GM18858 (cell line): ENCODE measurements around the gene GPR107.
A peak's percentile ranks its signal among the peaks of the same experiment; 100 is the strongest.

Source experiments
- ATAC-seq: cut with Tn5 transposase; IDR thresholded peaks from one replicate; pipeline ENCODE4 v1.9.1; 2021; ENCODE audit not compliant: unreplicated experiment

The GPR107 gene

DNA sequence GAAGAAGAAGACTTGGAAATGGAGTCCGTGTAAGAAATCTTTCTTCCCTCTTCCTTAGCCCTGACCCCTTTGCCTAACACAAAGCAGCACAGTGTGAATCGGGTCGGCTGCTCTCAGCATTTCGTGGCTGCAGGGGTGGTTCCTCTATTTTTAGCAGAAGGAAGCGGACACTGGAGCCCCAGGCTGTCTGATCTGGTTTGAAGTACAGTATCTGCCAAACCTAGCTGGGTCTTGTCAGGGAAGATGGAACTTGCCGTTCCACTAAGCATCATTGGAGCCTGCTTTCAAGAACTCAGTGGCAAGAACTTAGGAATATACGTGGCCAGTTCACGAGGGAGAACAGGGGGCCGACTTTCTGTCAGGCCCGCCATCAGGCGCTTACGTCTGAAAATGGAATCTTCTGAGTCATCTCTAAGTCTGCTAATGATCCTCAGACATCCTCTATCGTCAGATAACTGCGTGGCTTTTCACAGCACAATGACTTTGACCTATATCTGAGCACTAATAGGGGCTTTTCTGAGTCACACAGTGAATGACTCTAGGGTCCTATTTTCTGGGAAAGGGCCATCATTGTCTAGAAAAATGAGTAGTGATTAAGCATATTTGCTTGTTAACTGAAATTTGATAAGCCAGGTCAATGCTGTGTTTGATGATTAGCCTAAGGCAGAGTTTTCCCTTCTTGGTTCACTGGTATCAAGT lies 75.2 kb downstream of the GPR107 start:
- ATAC-seq = peak; percentile 59

DNA sequence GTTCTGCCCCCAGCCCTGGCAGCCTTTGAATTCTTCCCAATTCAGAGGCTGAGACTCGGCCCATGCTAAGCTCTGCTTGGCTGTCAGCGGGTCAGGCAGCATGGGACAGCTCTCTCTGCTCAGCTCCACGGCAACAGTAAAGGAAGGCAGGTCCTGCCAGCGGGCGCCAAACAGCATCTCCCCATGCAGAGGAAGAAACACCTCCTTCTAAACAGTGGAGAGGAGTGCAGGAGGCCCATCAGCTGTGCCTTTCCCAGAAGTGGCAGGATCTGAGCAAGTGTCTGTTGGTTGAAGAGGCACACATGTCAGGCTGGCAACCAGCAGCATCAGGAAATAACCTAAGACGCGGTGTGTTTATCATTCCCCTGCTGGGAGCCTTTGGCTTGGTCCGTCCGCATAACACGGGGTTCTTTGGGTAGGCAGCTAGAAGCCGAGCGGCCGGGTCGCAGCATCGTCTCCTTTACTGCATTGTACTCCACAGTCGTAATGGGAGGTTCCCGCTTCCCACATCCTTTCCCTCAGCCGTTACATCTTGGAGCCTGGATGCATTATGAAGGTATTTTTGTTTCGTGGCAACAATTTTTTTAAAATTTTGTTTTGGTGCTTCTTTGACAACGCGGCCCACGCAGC lies 75.8 kb downstream of the GPR107 start:
- ATAC-seq = no peak

DNA sequence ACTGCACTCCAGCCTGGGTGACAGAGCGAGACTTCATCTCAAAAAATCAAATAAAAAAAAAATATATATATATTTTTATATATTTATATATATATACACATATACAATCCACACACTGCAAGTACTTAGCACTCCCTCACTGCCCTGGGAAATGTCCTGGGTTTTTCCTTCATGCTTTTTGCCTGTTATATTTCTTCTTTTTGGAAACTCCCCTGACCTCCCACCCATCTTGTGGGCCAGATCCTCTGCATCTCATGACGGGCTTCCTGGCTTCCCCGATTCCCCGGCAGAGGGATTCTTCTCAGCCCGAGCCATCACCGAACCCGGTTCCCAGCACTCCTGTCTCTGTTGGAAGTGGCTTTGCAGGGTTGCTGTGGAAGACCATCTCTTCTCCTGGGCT lies 79.0 kb downstream of the GPR107 start:
- ATAC-seq = no peak

GRCh38 chr9:130137081-130137640 lies 83.5 kb downstream of the GPR107 start:
- no peak for ATAC-seq

DNA sequence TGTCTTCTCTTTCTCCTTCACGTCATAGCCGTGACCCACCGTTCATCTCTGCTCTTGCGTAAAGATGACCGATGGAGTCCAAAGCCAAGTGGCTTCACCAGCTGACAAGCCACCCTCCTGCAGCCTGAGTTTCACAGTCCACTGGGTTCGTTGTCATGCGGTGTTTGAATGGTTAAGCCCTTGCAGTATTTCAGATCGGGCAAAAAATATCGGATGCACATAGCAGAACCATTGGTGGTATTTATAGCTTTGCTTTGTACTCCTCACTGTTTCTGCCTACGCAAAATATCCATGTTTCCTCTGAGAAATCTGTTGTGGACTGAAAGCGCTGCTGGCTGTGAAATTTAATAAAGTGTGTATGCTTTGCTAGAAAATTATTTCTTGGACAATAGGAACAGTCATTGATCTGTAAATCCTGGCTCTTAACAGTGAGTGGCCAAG lies 84.0 kb downstream of the GPR107 start:
- no peak for ATAC-seq

DNA sequence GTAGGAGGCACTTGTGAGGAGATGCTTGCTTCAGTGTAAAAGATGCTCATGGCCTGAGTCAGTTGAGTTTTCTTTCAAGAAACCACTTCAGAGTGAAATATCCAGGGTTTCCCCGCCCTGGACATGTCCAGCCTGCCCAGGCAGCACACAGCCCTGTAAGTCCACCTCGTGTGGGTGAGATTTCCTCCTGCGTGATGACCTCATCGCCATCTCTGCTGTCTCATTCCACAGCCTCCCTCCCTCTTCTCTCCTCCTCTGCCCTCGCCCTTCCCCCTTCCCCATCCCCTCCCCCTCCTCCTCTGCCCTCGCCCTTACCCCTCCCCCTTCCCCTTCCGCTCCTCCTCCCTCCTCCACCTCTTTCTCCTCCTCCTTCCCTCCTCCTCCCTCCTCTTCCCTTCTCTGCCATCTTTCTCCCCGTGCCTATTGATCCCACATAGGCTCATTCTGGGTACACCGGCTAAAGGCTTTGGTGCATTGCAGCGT lies 84.5 kb downstream of the GPR107 start:
- no peak for ATAC-seq

DNA sequence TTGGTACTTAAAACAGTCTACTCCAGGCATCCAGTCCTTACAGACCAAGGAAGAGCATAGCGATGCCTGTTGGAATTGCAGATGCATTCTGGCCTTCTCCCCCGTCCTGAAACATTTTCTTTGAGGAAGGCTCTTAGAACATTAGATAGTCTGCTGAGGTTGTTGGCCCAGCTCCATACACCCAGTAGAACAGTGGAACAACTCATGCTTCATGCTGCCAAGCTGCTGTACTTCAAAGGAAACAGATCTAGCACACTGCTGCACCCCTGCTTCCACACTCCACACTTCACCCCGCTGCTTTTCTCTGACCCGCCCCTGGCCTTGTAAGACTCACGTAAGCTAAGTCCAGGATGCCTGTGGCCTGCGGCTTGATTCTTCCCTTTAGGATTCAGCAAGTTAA lies 85.1 kb downstream of the GPR107 start:
- no peak for ATAC-seq

DNA sequence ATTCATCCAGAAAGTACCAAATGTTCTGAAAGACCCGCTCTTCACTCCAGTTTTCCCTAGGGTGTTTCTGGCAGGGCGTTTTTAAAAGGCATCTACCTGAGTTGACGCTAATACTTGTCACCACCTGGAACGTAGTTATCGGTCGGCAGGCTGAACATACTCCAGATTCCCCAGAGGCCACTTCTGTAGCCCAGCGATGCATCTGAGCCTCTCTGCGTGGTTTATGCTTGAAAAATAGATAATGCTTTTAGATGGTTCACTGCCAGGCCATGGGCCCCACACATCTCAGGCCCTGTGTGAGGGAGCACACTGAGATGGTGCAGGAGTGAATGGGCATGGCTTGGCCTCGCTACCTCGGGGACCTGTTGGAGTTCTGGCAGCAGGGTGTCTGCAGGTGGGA lies 85.5 kb downstream of the GPR107 start:
- no peak for ATAC-seq

DNA sequence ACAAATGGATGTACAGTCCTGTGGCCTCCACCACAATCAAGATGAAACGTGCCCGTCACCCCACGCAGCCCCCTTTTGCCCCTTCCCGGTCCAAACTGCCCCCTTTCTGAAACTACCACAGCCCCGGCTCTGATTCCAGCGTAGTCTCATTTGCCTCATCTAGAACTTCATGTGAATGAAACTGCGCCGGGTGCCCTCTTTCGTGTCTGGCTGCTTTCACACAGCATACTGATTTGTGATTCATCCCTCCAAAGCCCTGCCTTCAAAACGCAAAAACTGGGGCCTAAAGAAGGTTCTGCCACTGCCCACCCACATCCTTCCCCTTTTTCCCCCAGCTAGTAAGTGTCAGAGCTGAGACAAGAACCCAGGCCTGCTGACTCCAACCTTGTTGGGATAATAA lies 87.0 kb downstream of the GPR107 start:
- no peak for ATAC-seq

GRCh38 chr9:130142056-130142455 lies 88.3 kb downstream of the GPR107 start:
- no peak for ATAC-seq

GRCh38 chr9:130142641-130143040 lies 88.9 kb downstream of the GPR107 start:
- ATAC-seq = no peak

GRCh38 chr9:130143279-130143893 lies 89.7 kb downstream of the GPR107 start:
- ATAC-seq = no peak

GRCh38 chr9:130143958-130144366 lies 90.3 kb downstream of the GPR107 start:
- no peak for ATAC-seq

DNA sequence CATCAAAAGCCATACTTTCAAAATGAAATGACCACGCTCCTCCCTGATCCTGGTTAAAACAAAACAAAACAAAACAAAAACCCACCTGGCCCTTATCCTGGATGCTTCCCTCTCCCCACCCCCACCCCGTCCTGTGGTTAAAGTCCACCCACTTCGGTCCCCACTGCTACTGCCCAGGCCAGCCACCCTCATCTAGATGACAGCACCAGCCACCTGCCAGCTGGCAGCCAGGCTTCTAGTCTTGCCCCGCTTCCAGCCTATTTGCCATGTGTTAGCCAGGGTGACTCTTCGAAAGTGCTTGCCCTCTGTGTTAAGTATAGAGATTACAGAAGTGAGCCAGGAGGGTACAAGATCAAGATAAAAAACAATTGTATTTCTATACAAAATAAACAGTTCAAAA lies 91.0 kb downstream of the GPR107 start:
- ATAC-seq = no peak

DNA sequence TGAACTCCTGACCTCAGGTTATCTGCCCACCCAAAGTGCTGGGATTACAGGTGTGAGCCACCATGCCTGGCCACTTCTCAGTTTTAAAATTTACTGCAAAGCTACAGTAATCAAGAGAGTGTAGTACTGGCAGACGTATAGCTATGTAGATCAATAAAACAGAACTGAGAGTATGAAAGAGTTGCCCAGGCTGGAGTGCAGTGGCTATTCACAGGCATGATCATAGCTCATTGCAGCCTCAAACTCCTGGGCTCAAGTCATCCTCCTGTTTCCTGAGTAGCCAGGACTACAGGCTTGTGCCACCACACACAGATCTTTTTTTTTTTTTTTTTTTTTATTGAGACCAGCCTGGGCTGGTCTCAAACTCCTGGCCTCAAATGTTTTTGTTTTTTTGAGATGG lies 92.0 kb downstream of the GPR107 start:
- ATAC-seq = no peak

DNA sequence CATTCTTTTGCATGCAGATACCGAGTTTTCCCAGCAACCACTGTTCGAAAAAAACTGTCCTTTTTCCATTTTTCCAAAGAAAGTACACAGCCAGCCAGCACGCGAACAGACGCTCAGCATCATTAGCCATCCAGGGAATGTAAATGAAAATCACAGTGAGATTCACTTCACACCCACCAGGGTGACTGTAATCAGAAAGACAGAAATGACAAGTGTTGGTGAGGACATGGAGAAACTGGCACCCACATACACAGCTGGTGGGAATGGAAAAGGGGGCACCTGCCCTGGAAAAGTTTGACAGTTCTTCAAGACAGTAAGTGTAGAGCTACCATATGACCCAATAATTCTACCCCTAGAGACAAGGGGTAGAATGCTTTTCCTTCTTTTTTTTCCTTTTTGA lies 93.5 kb downstream of the GPR107 start:
- no peak for ATAC-seq

DNA sequence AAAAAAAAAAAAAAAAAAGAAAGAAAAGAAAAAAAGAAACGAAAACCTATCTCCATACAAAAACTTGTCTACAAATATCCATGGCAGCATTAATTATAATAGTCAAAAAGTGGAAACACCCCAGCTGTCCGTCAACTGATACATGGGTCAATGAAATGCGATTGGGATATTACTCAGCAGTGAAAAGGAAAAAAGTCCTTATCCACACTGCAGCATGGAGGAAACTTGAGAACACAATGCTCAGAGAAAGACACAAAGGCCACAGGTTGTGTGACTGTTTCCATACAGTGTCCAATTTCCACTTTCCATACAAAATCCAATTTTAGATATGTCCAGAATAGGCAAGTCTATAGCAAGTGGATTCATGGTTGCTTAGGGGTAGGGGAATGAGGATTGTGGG lies 94.2 kb downstream of the GPR107 start:
- no peak for ATAC-seq

- no peak for ATAC-seq
Measured at GRCh38 chr9:130149031-130149430, 95.3 kb downstream of the GPR107 start.

GRCh38 chr9:130149654-130150286 lies 96.1 kb downstream of the GPR107 start:
- no peak for ATAC-seq

DNA sequence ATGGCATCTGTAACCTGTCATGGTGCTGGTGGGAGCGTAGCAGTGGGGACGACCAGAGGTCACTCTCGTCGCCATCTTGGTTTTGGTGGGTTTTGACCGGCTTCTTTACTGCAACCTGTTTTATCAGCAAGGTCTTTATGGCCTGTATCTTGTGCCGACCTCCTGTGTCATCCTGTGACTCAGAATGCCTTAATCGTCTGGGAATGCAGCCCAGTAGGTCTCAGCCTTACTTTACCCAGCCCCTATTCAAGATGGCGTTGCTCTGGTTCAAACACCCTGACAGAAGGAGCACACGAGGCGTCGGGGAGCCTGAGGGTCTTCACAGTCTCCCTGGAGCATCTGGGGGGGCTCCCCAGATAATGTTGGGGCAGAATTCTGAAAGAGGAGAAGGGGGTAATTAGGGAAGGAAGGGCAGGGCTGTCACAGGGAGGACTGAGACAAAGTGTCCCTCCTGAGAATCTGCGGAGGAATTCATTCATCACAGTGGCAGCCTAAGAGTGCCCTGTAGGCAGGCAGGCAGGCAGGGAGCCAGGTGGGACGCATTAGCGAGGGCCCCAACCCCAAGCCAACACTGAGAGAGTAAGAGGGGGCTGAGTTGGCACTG lies 97.2 kb downstream of the GPR107 start:
- no peak for ATAC-seq

- no peak for ATAC-seq
Measured at GRCh38 chr9:130154816-130155215, 101.1 kb downstream of the GPR107 start.
